Endothelial cell of umbilical vein (primary cell): ENCODE measurements around the gene PRIMPOL. TPM values are rescaled to one million over a fixed set of nuclear protein-coding genes. Genes with fewer than 3 reads are reported as not detected.

Experiments used
- BruUV-seq: library from RNA; stranded (reverse); fragments of 400-500 nt; replicated peaks from 2 replicates; lab custom pipeline; 2021; lab: Mats Ljungman, UMichigan
- CTCF ChIA-PET: fragments of 300-600, 350-600 bp; sonication (Branson Sonifier 250); formaldehyde crosslinking; loops from one replicate; lab custom pipeline; 2021; ENCODE audit warnings: antibody characterized with exemption, inconsistent platforms; lab: Charles Lee
- POLR2A ChIA-PET: fragments of 300-600, 350-600 bp; sonication (Branson Sonifier 250); formaldehyde crosslinking; loops from one replicate; lab custom pipeline; 2021; ENCODE audit warnings: antibody characterized with exemption, inconsistent platforms; lab: Charles Lee
- DNase-seq: peaks from one replicate; pipeline ENCODE4 v3.0.0-alpha.2; 2011; ENCODE audit warnings: low read depth, low spot score
- FAIRE-seq: peaks from 2 replicates; lab custom pipeline; 2011; peaks lifted over from hg19 to GRCh38; lab: Jason Lieb, UNC
- H2AFZ ChIP-seq: 2 replicates; pipeline ENCODE4 v1.6.0; 2012; ENCODE audit warnings: low read depth, low read length, control low read depth, inconsistent platforms
- H3K27ac ChIP-seq: 2 replicates; pipeline ENCODE4 v1.5.1; 2011; ENCODE audit warnings: low read depth, mild to moderate bottlenecking, control low read depth, low read length, moderate library complexity; ENCODE audit not compliant: insufficient read depth
- H3K27me3 ChIP-seq, 2 experiments: 2 replicates each; pipeline versions ENCODE4 v1.6.0 to v1.6.1; 2011; ENCODE audit warnings: low read length in 2 of 2, mixed read lengths in 1 of 2; ENCODE audit not compliant: control insufficient read depth in 2 of 2, insufficient read depth in 2 of 2
- H3K36me3 ChIP-seq, 2 experiments: 2 replicates in 1 of 2; 3 replicates in 1 of 2; pipeline ENCODE4 v1.5.1; 2011; ENCODE audit warnings: low read length in 2 of 2, mild to moderate bottlenecking in 1 of 2, moderate library complexity in 1 of 2; ENCODE audit not compliant: control insufficient read depth in 2 of 2, insufficient read depth in 2 of 2; ENCODE audit errors: extremely low read depth in 1 of 2
- H3K4me1 ChIP-seq: 3 replicates; pipeline ENCODE4 v1.5.1; 2011; ENCODE audit warnings: mild to moderate bottlenecking, low read length; ENCODE audit not compliant: control insufficient read depth, insufficient read depth; ENCODE audit errors: extremely low read depth
- H3K4me2 ChIP-seq: 2 replicates; pipeline ENCODE4 v1.6.1; 2011; ENCODE audit warnings: low read length, control low read depth, mixed read lengths; ENCODE audit not compliant: insufficient read depth
- H3K4me3 ChIP-seq, 3 experiments: fragments of 200-600 bp in 1 of 3; sonication (generic), shearing (Covaris generic) in 1 of 3; replicated peaks in 1 of 3; 2 replicates each; pipeline ENCODE4 v1.5.1; 2011 to 2016; ENCODE audit warnings: control low read depth in 3 of 3, low read length in 3 of 3, mild to moderate bottlenecking in 2 of 3, inconsistent platforms in 1 of 3, low read depth in 1 of 3, moderate library complexity in 1 of 3; ENCODE audit not compliant: insufficient read depth in 1 of 3
- H3K79me2 ChIP-seq: 2 replicates; pipeline ENCODE4 v1.6.0; 2012; ENCODE audit warnings: low read length, inconsistent platforms; ENCODE audit not compliant: control insufficient read depth, insufficient read depth
- H3K9ac ChIP-seq: replicated peaks from 2 replicates; pipeline ENCODE3; 2011; ENCODE audit warnings: low read length, control low read depth; ENCODE audit not compliant: insufficient read depth; ENCODE audit errors: extremely low read depth
- H3K9me1 ChIP-seq: replicated peaks from 3 replicates; pipeline ENCODE4 v1.6.0; 2011; ENCODE audit warnings: mild to moderate bottlenecking, low read length; ENCODE audit not compliant: control insufficient read depth, insufficient read depth; ENCODE audit errors: extremely low read depth
- H3K9me3 ChIP-seq: replicated peaks from 2 replicates; pipeline ENCODE4 v1.5.1; 2012; ENCODE audit warnings: low read length, inconsistent platforms; ENCODE audit not compliant: control insufficient read depth, insufficient read depth
- H4K20me1 ChIP-seq: replicated peaks from 2 replicates; pipeline ENCODE3; 2011; ENCODE audit warnings: mild to moderate bottlenecking, low read length; ENCODE audit not compliant: control insufficient read depth, insufficient read depth; ENCODE audit errors: extremely low read depth
- EZH2 ChIP-seq: IDR thresholded peaks from 2 replicates; pipeline ENCODE4 v1.6.1; 2012; ENCODE audit warnings: borderline replicate concordance, low read depth, mild to moderate bottlenecking, moderate library complexity, low read length, inconsistent platforms; ENCODE audit not compliant: severe bottlenecking
- FOS ChIP-seq: IDR thresholded peaks from 2 replicates; pipeline ENCODE4 v1.6.1; 2011; ENCODE audit warnings: mild to moderate bottlenecking, low read length, moderate library complexity, borderline replicate concordance; ENCODE audit not compliant: insufficient read depth
- GATA2 ChIP-seq: IDR thresholded peaks from 2 replicates; pipeline ENCODE4 v1.7.0; 2011; ENCODE audit warnings: low read depth, mild to moderate bottlenecking, moderate library complexity, mixed read lengths, low read length; ENCODE audit not compliant: insufficient read length, insufficient read depth
- JUN ChIP-seq: IDR thresholded peaks from 2 replicates; pipeline ENCODE4 v1.6.1; 2011; ENCODE audit warnings: borderline replicate concordance, low read depth; ENCODE audit not compliant: insufficient read length, insufficient read depth
- MAX ChIP-seq: IDR thresholded peaks from 2 replicates; pipeline ENCODE4 v1.6.1; 2011; ENCODE audit not compliant: insufficient read depth, insufficient read length
- MYC ChIP-seq: IDR thresholded peaks from one replicate; pipeline ENCODE4 v1.6.1; 2011; ENCODE audit warnings: mild to moderate bottlenecking, low read depth, low read length
- POLR2A ChIP-seq: IDR thresholded peaks from 2 replicates; pipeline ENCODE4 v1.6.1; 2012; ENCODE audit warnings: low read depth, mild to moderate bottlenecking, control low read depth, low read length
- POLR2AphosphoS5 ChIP-seq: IDR thresholded peaks from 2 replicates; pipeline ENCODE4 v1.6.1; 2012; ENCODE audit warnings: low read depth, mild to moderate bottlenecking, control low read depth, low read length, moderate library complexity; ENCODE audit not compliant: insufficient read depth
- dilution Hi-C: fragments of 300-500 bp; cut with MboI; formaldehyde crosslinking; loops from one replicate; pipeline ENCODE4 v1.15.0; 2019; ENCODE audit warnings: low sequenced_read_pairs; ENCODE audit not compliant: extremely low pct_ligation_motif_present
- intact Hi-C: fragments of 100-400 bp; cut with micrococcal nuclease; formaldehyde crosslinking; loops from one replicate; pipeline ENCODE4 v1.10.0; 2022
- polyA plus RNA-seq, 4 experiments: library from polyadenylated mRNA; depleted of rRNA in 3 of 4; stranded (reverse) in 3 of 4; unstranded in 1 of 4; fragments of >200 nt; gene quantifications; 2 replicates each; pipeline versions ENCODE4 v1.2.1 to v1.2.3, GENCODE V29; 2011 to 2012; ENCODE audit warnings: missing spikeins in 1 of 4
- total RNA-seq: library from RNA; stranded (reverse); gene quantifications from 2 replicates; pipeline ENCODE4 v1.2.3, GENCODE V29; 2021
- TF ChIP-seq, protein P1 (sequence below), 2 donors: IDR thresholded peaks; 1 replicate in 1 of 2; 2 replicates in 1 of 2; pipeline ENCODE4 v1.5.1; 2011; ENCODE audit warnings: low read length in 2 of 2, mild to moderate bottlenecking in 2 of 2, moderate library complexity in 2 of 2, control low read depth in 1 of 2, inconsistent platforms in 1 of 2, low read depth in 1 of 2; ENCODE audit not compliant: insufficient read depth in 1 of 2; ENCODE audit errors: extremely low read depth in 1 of 2

The PRIMPOL gene
- total and polyA plus RNA-seq, 2 donors (not counting 3 experiments of a cell fraction or from before 2014, with no cell fraction given): 5.9 to 11.1 TPM

DNA sequence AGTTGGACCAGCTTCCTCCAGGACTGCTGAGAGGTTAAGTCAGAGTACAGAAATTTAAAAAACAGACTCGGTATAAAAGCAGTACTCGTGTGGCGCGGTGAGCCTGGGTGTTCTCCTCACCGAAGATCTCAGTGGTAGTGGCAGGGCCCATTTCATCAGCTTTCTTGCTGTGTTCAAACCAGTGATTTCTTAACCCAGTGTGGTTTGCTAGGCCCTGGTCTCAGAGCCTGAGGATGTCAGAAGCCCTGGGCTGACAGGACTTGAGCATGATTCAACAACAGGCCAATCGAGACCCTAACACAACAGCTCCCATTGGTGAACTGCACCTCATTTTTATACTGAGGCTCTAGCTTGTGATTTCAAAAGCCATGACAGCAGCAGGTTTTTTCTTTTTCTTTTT, 23.2 kb downstream of the PRIMPOL start:
- BruUV-seq: no TSS peak
- no peak for DNase-seq
- CTCF ChIA-PET: no interaction called here
- Histone ChIP-seq H4K20me1 (no peaks in the 10 kb centered on the region), H3K4me1 (peaks cover 11% of the 10 kb centered on the region), H3K79me2 (no peaks in the 10 kb centered on the region), H3K27me3 (no peaks in the 10 kb centered on the region), H3K9me3 (no peaks in the 10 kb centered on the region), H3K4me2 (no peak overlapping the region), H3K36me3 (no peaks in the 10 kb centered on the region), H3K9ac (no peak overlapping the region), H3K27ac (no peak overlapping the region), H2AFZ (no peak overlapping the region), H3K4me3 (no peak overlapping the region), H3K9me1 (no peaks in the 10 kb centered on the region)
- intact Hi-C loops: no loop called here
- TF ChIP-seq, protein P1, sequence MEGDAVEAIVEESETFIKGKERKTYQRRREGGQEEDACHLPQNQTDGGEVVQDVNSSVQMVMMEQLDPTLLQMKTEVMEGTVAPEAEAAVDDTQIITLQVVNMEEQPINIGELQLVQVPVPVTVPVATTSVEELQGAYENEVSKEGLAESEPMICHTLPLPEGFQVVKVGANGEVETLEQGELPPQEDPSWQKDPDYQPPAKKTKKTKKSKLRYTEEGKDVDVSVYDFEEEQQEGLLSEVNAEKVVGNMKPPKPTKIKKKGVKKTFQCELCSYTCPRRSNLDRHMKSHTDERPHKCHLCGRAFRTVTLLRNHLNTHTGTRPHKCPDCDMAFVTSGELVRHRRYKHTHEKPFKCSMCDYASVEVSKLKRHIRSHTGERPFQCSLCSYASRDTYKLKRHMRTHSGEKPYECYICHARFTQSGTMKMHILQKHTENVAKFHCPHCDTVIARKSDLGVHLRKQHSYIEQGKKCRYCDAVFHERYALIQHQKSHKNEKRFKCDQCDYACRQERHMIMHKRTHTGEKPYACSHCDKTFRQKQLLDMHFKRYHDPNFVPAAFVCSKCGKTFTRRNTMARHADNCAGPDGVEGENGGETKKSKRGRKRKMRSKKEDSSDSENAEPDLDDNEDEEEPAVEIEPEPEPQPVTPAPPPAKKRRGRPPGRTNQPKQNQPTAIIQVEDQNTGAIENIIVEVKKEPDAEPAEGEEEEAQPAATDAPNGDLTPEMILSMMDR (IDR thresholded peaks at IDR 0.05; ENCODE audit: extremely low read depth in 1 of 2, insufficient read depth in 1 of 2, low read depth in 1 of 2, low read length in 2 of 2): no peak
- TF ChIP-seq GATA2 (no peak), POLR2AphosphoS5 (no peak)
- no peak for FAIRE-seq
- POLR2A ChIA-PET: no interaction called here
- dilution Hi-C loops: no loop called here

DNA sequence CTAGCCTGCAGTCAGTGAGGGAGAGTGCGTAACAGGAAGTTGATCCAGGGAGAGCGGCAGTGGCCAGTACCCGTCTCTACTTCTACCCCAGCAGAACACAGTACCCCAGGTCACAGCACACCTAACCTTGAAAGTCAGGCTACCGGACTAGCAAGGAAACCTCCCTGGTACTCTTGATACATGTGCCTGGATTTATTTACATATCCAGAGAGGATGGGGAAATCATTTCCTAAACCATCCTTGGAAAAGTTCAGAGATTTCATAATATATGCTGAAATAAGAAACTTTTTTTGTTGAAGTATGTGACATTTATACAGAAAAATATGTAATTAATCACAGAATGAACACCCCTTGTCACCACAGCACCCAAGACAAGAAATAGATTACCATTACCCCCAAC, 24.5 kb downstream of the PRIMPOL start:
- FAIRE-seq (no peak), DNase-seq (no peak)
- CTCF ChIA-PET: no interaction called here
- H3K36me3 ChIP-seq: no peaks in the 10 kb centered on the region
- intact Hi-C loops (no loop called here), dilution Hi-C loops (no loop called here)
- BruUV-seq: no TSS peak
- H3K79me2 ChIP-seq: no peaks in the 10 kb centered on the region
- H3K27ac ChIP-seq: no peak overlapping the region
- H3K9ac ChIP-seq: no peak overlapping the region
- no peaks in the 10 kb centered on the region for H4K20me1 ChIP-seq
- H3K4me2 ChIP-seq: no peak overlapping the region
- H2AFZ ChIP-seq: no peak overlapping the region
- H3K9me3 ChIP-seq: no peaks in the 10 kb centered on the region
- POLR2A ChIA-PET: no interaction called here
- no peaks in the 10 kb centered on the region for H3K9me1 ChIP-seq
- H3K27me3 ChIP-seq: no peaks in the 10 kb centered on the region
- peaks cover under 1% of the 10 kb centered on the region for H3K4me1 ChIP-seq
- TF ChIP-seq POLR2A: no peak
- no peak for TF ChIP-seq POLR2AphosphoS5
- no peak for TF ChIP-seq MAX
- TF ChIP-seq EZH2: no peak
- TF ChIP-seq GATA2: no peak
- TF ChIP-seq, protein P1 (IDR thresholded peaks at IDR 0.05; ENCODE audit: extremely low read depth in 1 of 2, insufficient read depth in 1 of 2, low read depth in 1 of 2, low read length in 2 of 2): no peak
- no peak for TF ChIP-seq MYC
- TF ChIP-seq FOS: no peak
- no peak for TF ChIP-seq JUN
- H3K4me3 ChIP-seq: no peak overlapping the region
